SHP77 treated with DMSO at 0.1 percent for 48 hours (cell line): ENCODE results near the gene UACA.

Experiments used
- DNase-seq: peaks from one replicate; lab custom pipeline; 2025; lab: John Stamatoyannopoulos, UW

Gene UACA

DNA sequence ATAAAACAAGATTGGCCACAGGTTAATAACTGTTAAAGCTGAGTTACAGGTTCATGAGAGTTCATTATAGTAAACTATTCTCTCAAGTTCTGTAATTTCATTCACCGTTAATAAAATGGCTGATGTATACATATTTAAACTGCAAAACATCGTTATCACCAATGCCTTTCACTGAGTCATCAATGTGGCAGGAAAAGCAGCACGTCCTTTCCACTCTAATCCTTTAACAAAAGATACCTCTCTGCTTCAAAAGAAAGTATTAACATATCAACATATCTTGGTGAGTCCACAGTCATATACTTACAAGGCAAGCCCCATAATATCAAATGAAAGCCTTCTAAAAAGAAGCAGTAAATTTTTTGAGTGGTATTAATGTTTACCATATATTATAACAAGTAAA lies 54.5 kb downstream of the UACA start:
- DNase-seq, result no peak

DNA sequence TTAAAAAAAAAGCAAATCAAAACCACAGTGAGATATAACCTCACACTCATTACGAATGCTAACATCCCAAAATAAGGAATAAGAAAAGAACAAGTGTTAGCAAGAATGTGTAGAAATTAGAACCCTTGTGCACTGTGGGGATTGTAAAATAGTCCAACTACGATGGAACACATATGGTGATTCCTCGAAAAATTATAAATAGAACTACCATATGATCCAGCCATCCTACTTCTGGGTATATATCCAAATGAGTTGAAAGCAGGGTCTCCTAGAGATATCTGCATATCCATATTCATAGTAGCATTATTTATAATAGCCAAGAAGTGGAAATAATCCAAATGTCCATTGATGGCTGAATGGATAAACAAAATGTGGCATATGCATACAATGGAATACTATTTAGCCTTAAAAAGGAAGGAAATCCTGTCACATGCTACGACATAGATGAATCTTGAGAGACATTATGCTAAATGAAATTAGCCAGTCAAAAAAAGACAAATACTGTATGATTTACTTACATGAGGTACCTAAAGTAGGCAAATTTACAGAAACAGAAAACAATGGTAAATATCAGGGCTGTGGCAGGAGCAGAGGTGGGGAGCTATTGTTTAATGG lies 55.6 kb downstream of the UACA start:
- no peak for DNase-seq

DNA sequence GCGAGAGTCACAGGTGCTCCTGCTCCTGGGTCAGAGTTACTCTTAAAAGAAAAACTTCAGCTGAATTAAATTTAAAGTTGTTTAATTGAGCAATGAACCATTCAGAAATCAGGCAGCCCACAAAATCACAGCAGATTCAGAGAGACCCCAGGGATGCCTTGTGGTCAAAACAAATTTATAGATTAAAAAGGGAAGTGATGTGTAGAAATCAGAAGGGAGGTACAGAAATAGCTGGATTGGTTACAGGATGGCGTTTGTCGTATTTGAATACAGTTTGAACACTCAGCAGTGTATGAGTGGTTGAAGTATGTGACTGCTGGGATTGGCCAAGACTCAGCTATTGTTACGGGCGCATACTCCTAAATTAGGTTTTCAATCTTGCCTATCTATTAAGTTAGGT lies 58.6 kb downstream of the UACA start:
- DNase-seq, result no peak

DNA sequence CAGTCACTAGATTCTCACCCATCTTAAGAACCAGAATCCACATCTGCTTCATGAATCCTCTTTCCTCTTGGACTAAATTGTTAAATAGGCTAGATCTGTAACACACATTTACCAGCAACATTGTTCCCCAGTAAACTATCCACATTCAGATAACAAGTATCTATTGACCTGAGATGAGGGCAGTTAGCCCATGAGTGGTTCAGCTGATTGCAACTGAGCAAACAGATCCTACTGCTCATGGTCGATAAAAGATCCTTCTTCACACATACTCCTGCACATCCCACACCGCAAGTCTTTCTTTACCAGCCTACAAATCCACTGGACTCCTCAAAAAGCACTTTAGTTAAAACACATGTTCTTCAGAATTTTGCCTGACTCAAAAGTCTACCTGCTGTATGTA lies 59.2 kb downstream of the UACA start:
- no peak for DNase-seq

DNA sequence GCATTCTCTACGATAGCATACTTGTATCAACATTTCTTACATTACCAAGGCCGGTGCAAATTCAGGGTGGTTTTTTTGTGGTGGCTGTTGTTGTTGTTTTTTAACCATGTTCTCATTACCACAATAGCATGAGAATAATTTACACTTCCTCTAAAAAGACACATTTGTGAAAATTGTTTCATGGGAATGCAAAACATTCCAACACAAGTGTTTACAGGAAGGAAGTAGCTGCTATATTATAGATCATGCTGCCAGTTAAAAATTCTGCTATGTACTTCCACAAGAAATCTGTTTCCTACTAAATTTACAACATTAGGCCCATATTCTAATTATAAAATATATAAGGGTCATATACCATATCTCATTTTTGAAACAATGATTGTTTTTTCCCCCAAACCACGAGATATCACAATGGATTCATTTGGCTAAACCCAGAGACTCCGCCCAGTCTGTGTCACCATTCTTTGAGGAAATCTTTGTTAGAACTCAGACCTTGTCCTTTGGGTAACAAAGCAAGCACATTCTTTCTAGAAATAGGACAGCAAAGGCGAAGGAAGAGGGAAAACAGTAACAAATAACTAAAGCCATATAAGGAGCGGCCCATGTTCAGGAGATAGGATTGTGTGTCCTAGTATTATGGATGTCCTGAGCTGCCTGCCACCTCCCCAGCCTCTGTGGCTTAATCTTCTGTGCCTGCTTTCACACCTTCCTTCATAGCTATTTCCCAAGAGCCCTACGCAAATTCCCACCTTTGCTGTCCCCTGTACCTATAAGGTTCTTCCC lies 60.1 kb downstream of the UACA start:
- DNase-seq, result no peak

DNA sequence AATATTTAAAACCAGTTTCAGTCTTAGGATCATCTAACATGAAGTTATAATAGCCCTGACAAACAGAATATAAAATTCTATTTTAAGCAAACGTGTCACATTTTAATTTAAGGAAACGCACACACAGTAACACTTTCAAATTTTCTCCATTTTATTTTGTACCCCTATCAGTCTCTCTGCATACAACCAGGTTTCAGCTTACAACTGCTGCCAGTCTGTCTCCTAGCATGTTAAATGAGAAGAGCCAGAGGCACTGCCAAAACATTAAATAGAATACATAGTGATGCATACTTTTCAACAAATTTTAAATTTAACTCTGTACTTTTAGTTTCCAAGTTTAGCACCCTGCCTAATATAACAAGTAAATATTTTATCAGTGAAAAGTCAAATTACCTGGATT lies 60.8 kb downstream of the UACA start:
- no peak for DNase-seq

DNA sequence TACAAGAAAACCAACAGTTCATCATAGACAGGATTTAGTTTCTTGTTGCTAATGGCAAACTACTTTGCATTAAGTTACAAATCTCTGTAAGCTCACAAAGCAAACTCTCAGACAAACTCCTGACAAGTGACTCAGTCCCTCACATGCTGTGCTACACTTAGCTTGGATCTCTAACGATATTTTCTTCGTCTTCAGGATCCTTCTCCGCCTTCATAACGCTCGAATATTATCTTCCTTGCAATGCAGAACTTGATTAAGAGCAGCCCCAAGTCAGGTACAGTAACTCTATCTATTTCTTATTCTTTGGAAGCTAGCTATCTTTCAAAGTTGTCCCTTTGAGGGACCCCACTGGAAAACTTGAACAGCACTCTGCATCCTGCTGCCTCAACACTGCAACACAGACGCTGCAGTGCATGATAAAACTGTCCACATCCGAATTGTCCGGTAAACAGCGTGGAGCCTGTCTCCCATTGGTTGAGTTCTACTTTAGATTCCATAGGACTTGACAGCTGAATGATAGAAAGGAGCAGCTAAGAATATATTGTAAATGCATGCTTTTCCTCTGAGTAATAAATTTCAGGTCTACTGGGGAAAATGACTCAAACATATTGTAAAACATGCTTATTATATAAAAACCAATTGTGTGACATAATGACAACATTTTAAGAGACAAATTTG lies 61.3 kb downstream of the UACA start:
- DNase-seq, result no peak

DNA sequence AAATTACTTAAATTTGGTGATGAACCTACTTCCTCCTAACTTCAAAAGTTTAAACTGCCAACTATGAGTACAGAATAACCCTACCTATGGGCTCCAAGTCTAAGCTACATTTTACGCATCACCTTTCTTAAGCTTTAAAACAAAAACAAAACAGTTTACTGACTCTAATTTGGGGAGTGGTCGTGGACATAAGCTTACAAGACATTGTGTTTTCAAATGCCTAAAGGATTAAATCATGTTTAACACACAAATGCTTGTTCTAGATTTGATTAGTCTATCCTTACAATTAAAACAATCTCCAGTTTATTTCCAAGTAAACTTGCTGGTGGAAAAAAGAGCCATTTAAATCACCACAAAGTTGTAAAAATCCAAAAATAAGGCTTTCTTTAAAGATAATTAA lies 62.2 kb downstream of the UACA start:
- DNase-seq, result no peak

DNA sequence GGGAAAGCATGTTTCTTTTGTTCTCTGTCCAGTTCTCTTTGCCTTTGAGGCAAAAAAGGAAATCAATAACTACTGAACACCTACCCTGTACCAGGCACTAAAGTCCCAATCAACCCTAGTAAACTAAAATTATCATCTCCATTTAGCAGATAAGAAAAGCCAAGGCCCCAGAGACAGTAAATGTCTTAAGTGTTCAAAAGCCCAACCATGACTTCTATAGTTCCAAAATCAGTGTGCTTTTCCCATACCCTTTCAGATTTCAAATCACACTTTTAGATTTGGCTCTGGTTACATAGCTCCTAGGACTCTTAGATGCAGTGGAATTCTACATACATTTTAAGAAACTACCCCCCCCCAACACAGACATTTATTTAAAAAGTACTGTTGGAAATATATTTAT lies 63.5 kb downstream of the UACA start:
- no peak for DNase-seq

DNA sequence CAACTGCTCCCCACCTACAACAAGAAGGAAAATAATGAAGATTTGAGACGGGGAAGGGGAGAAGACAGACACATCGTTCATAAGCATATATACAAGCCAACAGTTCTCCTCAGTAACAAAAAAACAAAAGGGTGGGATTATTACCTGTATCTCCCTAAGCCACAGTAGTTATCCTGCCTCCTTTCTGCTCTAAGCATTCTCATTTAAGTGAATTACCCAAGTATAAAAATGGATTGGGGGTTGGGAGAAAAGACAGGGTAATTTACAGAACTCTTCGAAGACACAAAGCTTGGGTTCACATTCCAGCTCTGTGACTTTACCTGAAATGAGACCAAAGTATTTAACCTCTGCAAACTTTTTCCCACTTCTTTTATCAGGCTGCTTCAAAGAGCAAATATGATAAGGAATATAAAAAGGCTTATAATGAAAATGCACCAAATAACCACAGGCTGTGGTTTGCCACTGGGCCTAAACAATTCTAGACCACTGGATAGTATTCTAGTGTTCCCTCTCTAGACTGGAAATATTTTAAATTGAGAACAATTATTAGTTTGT lies 64.4 kb downstream of the UACA start:
- DNase-seq, result no peak

DNA sequence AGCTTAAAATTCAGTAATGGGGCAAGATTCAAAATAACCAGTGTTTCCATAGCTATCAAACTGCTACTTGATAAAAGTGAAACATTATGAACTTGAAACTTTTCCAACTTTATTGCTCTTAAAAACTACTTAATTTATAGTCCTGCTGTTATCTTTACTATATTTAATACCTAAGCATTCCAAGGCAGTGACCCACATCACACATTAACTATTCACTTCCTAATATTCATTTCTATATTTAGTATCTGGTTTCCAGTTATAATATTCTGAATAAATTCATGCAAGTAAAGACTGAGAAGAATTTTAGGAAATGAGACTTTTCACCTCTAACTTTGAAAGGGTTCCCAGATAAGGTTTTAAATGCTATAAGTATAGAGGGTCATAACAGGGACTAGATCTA lies 64.9 kb downstream of the UACA start:
- DNase-seq, result no peak

DNA sequence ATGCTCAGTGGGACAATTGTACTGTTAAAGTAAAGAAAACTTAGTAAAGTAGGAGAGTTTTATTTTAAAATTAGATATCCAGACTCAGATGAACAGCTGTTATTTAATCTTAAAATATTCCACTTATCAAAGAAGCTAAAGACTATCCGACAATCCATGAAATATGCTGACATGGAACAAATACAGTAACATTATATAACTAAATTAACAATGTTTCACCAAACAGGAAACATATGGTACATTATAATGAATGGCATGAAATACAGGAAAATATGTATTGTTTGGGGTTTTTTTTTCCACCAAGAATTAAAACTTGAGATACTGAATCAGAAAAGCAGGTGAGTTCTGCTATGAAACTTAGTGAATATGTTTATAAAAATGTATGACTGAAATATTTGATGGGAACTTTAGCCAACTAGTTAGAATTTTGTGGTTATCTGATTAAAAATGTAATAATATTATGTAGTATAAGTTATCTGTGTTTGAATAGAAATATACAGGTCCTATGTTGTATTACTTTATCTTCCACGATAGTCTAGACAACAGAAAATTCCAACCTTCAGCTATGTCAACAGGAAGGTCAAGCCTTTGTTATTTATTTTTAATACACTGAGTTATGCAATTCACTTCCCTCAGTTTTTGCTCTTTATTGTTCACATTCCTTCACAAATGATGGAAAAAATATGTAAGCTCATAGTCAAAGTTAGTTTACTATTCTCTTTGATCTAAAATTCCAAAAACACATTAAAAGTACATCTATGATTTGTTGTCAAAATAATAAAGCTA lies 72.7 kb downstream of the UACA start:
- DNase-seq, result no peak

DNA sequence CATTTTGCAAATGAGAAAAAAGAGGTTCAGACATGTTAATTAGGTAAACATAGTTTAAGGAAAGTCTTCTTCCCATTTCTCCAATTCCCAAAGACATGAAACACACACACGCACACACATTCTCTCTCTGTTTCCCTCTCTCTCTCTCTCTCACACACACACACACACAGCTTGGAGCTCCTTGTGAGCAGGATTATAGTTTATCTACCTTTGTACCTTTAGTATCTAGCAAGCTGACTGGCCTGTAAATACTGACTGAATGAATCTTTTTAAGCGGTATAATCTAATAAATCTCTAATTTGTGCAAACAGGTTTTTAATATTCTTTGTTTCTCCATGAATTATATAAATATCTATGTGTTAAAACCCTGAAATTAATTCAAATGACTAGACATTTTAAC lies 73.3 kb downstream of the UACA start:
- no peak for DNase-seq

DNA sequence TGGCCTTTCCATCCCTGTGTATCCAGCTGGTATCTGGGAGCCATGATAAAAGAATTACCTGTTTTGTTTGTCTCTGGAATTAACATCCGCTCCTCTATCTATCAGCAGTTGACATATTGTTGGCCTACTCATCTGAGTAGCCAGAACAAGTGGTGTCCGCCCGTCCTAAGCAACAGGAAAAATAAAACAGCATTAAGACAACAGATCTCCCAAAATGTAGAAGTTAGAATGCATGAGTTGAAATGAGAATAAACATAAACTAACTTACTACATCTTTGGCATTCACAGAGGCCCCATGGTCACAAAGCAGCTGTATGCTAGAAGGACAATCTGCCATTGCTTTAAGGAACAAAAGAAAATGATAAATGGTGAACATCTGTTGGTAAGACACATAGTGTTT lies 75.9 kb downstream of the UACA start:
- no peak for DNase-seq

DNA sequence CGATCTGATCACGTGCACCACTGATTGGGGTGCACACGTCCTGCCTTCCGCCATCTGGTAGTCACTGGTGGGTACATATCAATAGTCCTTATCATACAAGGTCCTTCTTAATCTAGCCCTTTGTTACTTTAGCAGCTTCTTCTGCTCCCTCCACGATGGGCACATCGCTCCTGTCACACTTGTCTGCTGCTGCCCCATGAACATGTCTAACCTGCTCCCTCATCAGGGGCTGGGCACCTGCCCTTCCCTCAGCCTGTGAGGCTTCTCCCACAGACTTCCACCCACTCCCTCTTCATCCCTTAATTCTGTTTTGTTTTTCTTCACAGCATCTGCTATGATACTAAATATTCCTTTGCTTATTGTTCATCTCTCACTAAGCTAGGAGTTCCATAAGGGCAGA lies 82.5 kb downstream of the UACA start:
- DNase-seq, result no peak

DNA sequence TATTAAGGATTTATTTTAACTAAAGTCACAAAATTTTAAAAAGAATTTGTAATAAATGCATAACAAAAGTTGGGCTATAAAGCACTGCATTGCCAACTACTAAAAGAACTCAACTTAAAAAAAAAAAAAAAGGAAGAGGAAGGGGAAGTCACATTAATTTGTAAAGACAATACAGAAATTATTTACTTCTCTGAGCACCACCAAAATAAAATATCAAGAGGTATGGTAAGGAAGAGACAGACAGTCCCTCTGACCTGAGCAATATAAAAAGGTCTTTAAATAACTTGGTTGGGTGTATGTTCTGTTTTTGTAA lies 83.5 kb downstream of the UACA start:
- no peak for DNase-seq

DNA sequence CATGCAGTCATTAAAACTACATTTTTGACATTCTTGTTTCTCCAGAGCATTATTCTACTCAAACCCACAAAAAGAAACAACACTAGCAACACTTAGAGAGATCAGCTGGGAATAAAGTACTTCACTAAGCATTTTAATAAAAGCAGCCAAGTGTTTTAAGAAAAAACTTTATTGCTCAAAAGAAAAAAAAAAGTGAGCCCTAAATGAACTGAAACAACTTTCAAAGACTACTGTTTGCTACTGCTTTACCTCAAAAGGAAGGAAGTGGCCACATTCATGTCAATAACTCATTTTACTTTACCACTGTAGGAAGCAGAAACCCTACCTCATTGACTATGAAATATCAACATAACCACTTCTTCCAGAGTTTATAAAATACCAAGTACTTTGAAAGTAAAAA lies 91.3 kb downstream of the UACA start:
- no peak for DNase-seq

DNA sequence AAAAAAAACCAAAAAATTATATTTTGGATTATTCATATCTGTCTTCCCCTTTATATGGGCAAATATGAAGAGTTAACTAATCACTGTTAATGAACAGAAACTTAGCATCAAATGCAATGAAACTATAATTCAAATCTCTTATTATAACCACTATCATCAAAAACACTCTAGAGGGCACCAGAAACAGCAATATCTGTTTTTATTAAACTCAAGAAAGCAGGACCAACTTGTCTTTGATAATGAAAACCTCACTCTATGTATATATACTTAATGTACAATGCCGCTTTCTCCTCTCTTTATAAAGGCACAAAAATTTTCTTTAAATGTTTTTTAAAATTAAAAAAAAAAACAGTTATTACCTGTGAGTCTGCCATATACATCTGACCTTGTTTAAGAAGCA lies 92.7 kb downstream of the UACA start:
- DNase-seq, result no peak

DNA sequence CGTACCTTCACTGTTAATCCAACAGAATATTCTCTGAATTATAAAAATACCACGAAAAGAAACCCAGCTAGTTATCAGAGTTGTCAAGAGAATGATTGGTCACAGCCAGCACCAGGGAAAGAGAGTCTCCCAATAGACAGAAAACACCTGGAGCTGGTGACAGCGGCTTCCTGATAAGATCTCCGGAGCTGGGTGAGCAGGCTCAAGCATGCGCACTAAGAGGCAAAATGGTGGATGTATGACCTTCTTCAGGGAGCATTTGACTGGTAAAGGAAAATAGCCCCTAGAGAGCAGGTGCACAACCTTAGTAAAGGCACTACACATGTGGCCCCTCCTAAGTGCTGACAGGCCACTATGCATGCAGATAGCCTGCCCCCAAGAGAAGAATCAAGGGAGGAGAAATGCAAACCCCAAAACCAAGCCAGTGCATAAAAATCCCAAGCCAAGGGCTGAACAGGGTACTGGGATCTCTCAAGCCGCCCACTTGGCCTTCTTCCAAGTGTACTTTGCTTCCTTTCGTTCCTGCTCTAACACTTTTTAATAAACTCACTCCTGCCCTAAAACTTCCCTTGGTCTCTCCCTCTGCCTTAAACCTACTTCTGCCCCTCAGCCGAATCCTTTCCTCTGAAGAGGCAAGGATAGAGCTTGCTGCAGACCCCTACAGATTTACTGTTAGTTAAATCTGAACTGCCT lies 93.2 kb downstream of the UACA start:
- no peak for DNase-seq

DNA sequence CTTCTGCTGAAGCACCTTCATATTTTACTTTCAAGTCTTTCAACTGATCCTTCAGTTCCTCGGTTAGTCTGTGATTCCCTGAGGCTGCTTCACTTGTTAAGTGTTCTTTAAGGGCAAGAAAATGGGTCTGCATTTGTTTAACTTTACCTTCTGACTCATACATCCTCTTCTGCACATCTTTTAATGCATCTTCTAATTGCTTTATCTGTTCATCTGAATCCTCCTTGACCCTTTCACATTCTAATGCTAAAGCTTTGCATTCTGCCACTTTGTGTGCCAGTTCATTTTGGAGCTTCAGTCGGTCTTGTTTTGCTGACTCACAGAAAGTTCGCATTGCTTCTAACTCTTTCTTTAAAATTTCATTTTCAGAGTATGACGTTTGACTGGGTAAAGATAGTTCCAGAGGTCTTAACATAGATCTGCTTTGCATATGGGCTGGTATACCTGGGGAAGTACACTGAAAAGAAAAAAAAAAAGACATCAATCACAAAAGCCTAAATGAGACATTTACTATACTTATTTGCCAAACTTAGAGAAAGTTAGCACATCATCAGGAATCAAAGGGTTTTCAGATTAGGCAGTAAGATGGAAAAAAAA lies 94.3 kb downstream of the UACA start:
- no peak for DNase-seq

DNA sequence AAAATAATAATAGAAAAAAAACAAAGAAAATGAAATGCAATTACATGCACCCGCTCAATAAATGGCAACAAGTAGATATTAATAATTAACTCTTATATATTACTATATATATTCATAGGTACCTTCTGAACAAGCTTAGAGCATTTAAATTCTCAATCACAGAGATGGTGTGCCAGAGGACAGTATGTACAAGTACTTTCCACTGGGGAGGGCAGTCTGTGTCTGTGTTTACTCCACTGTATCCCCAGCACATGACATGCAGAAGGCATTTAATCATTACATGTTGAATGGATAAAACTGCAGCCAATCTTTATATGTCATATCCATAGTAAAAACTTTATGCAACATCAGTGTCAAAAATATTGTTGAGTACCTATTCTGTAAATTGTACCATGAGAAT lies 97.8 kb downstream of the UACA start:
- no peak for DNase-seq

DNA sequence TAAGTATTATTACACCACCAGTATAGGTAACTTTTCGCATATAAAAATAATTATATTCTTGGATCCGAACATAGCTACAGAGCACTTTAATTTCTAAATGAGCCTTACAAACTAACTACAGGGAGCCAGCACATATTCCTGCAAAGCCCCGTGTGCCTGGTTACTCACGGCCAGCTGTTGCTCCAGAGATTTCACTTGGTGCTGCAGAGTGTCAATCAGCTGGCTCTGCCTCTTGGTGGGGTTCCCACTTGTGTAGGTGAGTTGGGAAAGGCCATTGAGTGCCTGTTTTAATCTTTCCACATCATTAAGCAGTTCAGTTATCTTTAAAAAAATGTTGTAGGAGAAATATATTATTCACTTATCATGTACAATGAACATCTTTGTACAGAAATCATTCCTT lies 98.9 kb downstream of the UACA start:
- no peak for DNase-seq
